Testis (tissue), 3 donors: ENCODE measurements around the gene SPAG9. TPM values are rescaled to one million over a fixed set of nuclear protein-coding genes. Genes with fewer than 3 reads are reported as not detected.

ENCODE experiments used
- DNase-seq: peaks from one replicate; pipeline ENCODE4 v3.0.0-alpha.2; 2019
- H3K27ac ChIP-seq, 2 donors: fragments of 200-600 bp; sonication (generic); one replicate each; pipeline ENCODE4 v1.5.1; 2019
- H3K27me3 ChIP-seq: fragments of 200-600 bp; sonication (generic); one replicate; pipeline ENCODE4 v1.5.1; 2019
- H3K36me3 ChIP-seq: fragments of 200-600 bp; sonication (generic); one replicate; pipeline ENCODE4 v1.5.1; 2017; ENCODE audit warnings: low read depth; ENCODE audit errors: missing control alignments
- H3K4me1 ChIP-seq: fragments of 200-600 bp; sonication (generic); one replicate; pipeline ENCODE4 v1.5.1; 2019
- H3K4me3 ChIP-seq, 2 donors: fragments of 200-600 bp; sonication (generic); one replicate each; pipeline ENCODE4 v1.5.1; 2017 to 2019
- H3K9me3 ChIP-seq: fragments of 200-600 bp; sonication (generic); one replicate; pipeline ENCODE4 v1.5.1; 2017
- POLR2A ChIP-seq: fragments of 450-650 bp; IDR thresholded peaks from one replicate; pipeline ENCODE4 v1.6.1; 2017; ENCODE audit warnings: antibody characterized with exemption, mild to moderate bottlenecking, moderate library complexity
- WGBS, 2 donors: methylation state at CpG; one replicate each; pipeline ENCODE4 v1.1.5; 2018; 5-methylcytosine and 5-hydroxymethylcytosine counted together
- intact Hi-C: fragments of 100-400 bp; cut with DNase I; formaldehyde crosslinking; loops from one replicate; pipeline ENCODE4 v1.15.1; 2023; ENCODE audit warnings: low total_unique reads
- polyA plus RNA-seq: library from polyadenylated mRNA; stranded (reverse); fragments of 350-450 nt; fragmentation: Illumina TruSeq; extraction: RNeasy Lipid Tissue Mini Kit (QIAGEN cat#74804); gene quantifications from one replicate; pipeline ENCODE4 v1.2.3, GENCODE V29; 2014; ENCODE audit warnings: low read depth, low replicate concordance; ENCODE audit not compliant: insufficient read depth
- total RNA-seq, 2 donors: library from RNA; depleted of rRNA; stranded (reverse); fragments of >200 nt; gene quantifications; one replicate each; pipeline ENCODE4 v1.2.3, GENCODE V29; 2016
- TF ChIP-seq, protein P1 (sequence below), 3 experiments: fragments of 450-650 bp in 2 of 3; fragments of 200-600 bp in 1 of 3; sonication (generic) in 1 of 3; IDR thresholded peaks; one replicate each; pipeline ENCODE4 v1.5.1; 2016 to 2019; ENCODE audit warnings: antibody characterized with exemption in 3 of 3, mild to moderate bottlenecking in 2 of 3, moderate library complexity in 1 of 3

Gene SPAG9
- total and polyA plus RNA-seq, 3 donors from 2014 or later = 157 to 165 (median 159) TPM

DNA sequence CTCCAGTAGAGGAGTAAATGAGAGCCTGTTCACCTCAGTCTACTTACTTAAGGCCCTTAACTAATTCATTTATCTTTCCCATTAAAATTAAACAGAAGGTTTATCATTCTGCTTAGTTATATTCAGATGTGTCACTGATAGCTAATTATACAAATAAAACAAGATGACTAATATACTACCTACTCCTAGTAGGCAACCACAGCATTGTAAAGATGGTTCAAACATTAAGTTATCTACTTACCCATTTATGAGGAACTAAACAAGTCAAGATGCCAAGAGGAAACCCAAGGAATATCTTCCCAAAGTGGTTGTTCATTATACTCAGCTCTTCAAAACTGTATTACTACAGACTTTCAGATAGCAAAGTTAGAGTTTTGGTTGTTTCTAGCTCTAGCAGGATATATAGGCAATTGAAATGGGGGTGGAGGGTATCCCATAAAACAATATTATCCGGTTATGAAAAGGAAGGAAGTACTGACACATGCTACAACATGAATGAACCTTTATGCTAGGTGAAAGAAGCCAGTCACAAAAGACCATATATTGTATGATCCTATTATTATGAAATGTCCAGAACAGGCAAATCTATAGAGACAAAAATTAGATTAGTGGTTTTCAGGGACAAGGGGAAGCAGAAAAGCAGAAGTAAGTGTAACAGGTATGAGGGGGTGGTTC is 56.5 kb downstream of the SPAG9 start:
- H3K36me3 ChIP-seq = no peaks in the 10 kb centered on the region
- H3K4me3 ChIP-seq = no peak overlapping the region
- intact Hi-C loops = no loop called here
- WGBS, 2 donors = 67 to 85% methylated on average over 1 of the region's 1 CpG
- H3K27ac ChIP-seq = no peak overlapping the region
- H3K9me3 ChIP-seq = no peaks in the 10 kb centered on the region
- no peak for TF ChIP-seq POLR2A
- TF ChIP-seq, protein P1, sequence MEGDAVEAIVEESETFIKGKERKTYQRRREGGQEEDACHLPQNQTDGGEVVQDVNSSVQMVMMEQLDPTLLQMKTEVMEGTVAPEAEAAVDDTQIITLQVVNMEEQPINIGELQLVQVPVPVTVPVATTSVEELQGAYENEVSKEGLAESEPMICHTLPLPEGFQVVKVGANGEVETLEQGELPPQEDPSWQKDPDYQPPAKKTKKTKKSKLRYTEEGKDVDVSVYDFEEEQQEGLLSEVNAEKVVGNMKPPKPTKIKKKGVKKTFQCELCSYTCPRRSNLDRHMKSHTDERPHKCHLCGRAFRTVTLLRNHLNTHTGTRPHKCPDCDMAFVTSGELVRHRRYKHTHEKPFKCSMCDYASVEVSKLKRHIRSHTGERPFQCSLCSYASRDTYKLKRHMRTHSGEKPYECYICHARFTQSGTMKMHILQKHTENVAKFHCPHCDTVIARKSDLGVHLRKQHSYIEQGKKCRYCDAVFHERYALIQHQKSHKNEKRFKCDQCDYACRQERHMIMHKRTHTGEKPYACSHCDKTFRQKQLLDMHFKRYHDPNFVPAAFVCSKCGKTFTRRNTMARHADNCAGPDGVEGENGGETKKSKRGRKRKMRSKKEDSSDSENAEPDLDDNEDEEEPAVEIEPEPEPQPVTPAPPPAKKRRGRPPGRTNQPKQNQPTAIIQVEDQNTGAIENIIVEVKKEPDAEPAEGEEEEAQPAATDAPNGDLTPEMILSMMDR (IDR thresholded peaks at IDR 0.05) = no peak
- no peak for DNase-seq
- H3K4me1 ChIP-seq = no peaks in the 10 kb centered on the region
- H3K27me3 ChIP-seq = no peaks in the 10 kb centered on the region

DNA sequence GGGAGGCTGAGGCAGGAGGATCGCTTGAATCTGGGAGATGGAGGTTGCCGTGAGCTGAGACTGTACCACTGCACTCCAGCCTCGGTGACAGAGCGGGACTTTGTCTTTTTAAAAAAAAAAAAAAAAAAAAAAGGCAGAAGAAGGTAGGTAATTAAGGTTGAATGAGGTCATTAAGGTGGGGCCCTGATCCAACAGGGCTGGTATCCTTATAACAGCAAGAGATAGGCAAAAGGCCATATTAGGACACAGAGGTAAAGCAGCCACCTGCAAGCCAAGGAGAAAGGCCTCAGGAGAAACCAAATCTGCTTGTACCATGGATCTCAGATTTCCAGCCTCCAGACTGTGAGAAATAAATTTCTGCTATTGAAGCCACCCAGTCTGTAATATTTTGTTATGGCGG is 60.3 kb downstream of the SPAG9 start:
- 82 to 97% methylated on average over 5 of the region's 5 CpGs for WGBS, 2 donors
- Histone ChIP-seq H3K4me3 (no peak overlapping the region), H3K27ac (no peak overlapping the region), H3K36me3 (no peaks in the 10 kb centered on the region), H3K4me1 (peaks cover 12% of the 10 kb centered on the region), H3K9me3 (no peaks in the 10 kb centered on the region), H3K27me3 (no peaks in the 10 kb centered on the region)
- TF ChIP-seq, protein P1 (IDR thresholded peaks at IDR 0.05) = no peak
- no peak for TF ChIP-seq POLR2A
- intact Hi-C loops = no loop called here
- DNase-seq = no peak

DNA sequence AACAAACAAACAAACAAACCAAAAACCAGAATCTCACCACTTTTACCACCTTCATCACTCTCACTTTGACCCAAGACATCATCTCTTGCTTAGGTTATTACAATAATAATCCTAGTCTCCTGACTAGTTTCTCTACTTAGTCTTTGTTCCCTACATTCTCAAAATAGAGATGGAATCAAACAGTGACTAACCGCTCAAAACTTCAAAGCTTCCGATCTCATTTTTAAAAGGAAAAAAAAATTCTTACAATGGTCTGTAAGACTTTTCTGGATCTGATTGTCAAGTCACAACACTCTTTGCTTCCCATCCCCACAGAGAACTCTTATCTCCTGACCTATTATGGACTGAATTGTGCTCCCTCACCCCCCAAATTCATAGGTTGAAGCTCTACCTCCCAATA is 60.9 kb downstream of the SPAG9 start:
- intact Hi-C loops = no loop called here
- DNase-seq = no peak
- Histone ChIP-seq H3K36me3 (no peaks in the 10 kb centered on the region), H3K27me3 (no peaks in the 10 kb centered on the region), H3K27ac (no peak overlapping the region), H3K9me3 (no peaks in the 10 kb centered on the region), H3K4me3 (no peak overlapping the region), H3K4me1 (peaks cover 12% of the 10 kb centered on the region)
- 69 to 79% methylated on average over 2 of the region's 2 CpGs for WGBS, 2 donors
- TF ChIP-seq, protein P1 (IDR thresholded peaks at IDR 0.05) = no peak

DNA sequence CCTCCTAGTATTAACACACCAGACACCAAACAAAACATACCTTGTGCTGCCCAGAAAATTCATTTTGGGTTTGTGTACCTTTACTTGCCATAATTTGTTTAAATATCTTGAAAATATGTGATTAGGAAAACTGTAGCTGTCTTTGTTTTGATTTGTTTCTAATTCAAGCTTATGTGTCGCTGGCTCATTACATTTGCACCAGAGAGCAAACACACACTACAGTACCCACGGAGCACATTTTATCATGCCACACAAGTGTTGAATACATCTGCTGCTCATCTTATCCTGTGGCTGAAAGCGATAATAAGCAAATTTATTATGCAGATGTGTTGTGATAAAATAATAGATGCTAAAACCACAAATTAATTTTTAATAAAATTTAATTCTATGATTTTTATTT is 63.1 kb downstream of the SPAG9 start:
- peak overlapping the region in 1 of 2 donors; percentile 71 for H3K27ac ChIP-seq
- intact Hi-C loops = no loop called here
- no peak overlapping the region for H3K4me3 ChIP-seq
- peaks cover 12% of the 10 kb centered on the region for H3K4me1 ChIP-seq
- no peak for TF ChIP-seq POLR2A
- TF ChIP-seq, protein P1 (IDR thresholded peaks at IDR 0.05) = no peak
- no peak for DNase-seq
- no peaks in the 10 kb centered on the region for H3K9me3 ChIP-seq
- H3K27me3 ChIP-seq = no peaks in the 10 kb centered on the region
- H3K36me3 ChIP-seq = no peaks in the 10 kb centered on the region
- 60 to 68% methylated on average over 3 of the region's 3 CpGs for WGBS, 2 donors
